Measurements from ENCODE around the gene ADCY5.

The ADCY5 gene

GRCh38 chr3:123429362-123430125, 19.3 kb downstream of the ADCY5 start:
- no peak for DNase-seq (ENCODE audit: low spot score)

DNA sequence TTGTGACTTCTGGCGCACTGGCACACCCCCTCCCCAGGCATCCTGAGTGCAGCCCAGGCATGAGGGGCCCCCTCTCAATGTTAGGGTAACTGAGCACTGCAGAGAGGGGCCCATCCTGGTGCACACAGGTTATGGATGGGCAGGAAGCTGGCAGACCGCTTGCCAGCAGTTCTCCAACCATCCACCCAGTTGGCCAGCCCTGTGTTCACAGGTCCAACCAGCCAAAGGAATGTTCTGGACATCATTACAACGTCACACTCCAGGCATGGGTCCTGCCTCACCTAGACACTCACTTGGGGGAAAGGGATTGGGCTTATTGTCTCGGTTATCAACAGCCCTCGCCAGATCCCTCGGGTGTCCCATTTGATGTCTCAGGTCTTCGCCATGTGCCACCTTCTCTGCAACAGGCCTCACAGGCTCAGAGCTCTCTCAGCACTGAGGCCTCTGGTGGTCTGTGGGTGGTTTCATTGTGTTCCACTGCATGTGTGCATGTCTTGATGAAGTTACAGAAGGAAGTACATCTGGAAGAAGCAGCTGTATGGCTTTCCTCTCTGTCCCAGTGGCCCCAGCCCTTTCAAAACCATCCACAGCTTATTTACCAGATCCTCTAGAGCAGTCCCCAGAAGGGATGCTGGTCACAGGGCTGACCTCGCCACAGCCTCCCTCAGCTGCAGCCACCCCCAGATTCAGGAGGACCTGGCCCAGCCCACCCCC, 23.7 kb downstream of the ADCY5 start:
- DNase-seq (ENCODE audit: low spot score) = no peak

DNA sequence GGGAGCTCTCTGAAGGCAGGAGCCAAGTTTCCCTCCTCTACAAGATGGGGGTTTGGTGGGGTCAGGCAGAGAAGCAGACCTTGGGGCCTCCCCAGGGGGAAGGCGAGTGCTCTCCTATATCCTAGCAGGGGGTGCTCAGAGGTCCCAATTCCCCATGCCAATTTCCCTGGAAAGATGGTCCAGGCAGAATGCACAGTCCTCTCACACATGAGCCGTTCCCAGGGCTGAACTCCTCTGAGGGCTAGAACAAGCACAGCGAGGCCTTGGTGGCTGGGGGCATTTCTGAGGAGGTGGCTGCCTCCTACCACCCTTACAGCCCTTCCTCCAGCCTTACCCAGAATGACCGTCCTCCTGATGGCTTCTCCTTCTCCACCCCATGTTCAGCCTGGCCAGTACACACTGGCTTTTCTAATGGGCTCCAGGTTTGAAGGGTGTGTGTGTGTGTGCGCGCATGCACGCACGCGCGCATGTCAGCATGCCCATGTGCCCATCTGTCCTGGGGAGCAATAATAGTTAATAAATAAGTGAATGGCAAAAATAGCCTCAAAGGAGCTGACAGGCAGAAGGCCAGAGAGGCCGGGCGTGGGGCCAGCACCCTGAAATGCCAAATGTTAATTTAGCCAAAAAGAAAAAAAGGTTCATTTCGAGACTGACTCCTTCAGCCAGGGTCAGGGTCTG, 24.4 kb downstream of the ADCY5 start:
- peak; percentile 53 for DNase-seq (ENCODE audit: low spot score)

DNA sequence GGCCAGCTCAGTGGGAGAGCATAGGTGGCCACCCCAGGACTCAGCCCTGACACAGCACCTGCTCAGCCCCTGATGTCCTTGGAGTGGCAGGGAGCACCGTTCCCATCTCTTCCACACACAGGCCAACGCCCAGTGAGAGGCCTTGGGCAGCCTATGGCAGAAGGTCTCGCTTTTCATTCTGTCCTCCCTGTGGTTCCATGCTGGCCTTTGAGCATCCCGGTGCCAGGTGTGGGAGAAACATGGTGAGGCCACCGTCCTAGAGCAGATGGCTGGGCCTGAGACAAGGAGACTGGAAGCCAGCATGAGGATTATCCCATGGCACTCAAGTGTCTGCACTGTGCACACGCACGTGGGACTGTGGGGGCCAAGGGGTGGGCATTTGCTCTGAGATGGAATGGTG, 25.1 kb downstream of the ADCY5 start:
- no peak for DNase-seq (ENCODE audit: low spot score)

DNA sequence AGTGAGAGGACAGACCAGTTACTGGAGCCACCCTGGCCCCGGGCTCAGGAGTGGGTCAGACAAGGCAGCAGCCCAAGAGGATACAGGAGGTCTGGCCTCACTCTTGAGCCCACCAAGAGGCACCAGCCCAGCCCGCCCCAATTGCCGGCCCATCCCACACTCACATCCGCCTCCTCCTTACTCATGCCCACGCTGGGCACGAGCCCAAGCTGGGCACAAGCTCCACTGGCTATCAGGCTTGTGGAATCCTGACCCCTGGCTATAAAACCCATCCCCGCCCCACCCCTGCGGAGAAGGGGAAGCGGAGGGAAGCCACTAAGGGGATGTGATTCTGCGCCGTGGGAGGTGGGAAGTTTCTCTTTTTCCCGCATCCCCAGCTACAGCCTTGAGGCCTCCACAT, 25.9 kb downstream of the ADCY5 start:
- DNase-seq (ENCODE audit: low spot score) = peak; percentile 70

- DNase-seq (ENCODE audit: low spot score) = peak; percentile 43
These were observed 26.4 kb downstream of the ADCY5 start for GRCh38 chr3:123422457-123422856.

DNA sequence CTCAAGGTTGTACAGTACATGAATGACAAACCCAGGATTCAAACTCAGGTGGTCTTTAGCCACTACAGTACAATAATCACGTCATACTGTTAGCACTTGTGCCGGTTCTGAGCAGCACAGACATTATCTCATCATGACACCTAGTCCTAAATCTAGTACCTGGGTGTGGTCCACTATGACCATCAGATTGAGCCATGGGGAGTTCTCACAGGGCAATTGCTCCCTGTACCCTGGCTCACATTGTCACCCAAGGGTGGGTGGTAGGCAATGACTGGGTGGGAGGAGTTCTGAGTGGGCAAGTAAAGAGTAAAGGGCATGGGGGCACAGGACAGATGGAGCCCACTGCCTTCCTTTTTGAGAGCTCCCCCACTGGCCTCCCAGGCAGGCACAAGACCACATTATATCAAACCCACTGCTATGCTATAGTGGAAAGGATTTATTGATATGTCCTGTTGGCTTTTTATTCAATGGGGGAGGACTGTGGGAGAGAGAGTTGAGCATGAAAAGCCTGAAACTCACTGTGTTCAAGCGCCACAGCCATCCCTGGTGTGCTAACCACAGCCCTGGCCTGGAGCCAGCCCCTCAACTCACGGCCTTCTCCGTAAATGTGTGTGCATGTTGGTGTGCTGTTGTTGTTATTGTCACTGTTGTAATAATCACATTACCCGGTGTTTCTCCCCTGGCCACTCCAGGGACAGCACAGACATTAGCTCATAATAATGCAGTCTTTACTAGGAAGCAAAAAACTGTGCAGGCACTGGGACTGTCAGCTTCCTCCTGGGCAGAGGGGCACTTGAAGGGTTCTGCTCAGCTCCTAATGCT, 27.3 kb downstream of the ADCY5 start:
- peak; percentile 67 for DNase-seq (ENCODE audit: low spot score)

DNA sequence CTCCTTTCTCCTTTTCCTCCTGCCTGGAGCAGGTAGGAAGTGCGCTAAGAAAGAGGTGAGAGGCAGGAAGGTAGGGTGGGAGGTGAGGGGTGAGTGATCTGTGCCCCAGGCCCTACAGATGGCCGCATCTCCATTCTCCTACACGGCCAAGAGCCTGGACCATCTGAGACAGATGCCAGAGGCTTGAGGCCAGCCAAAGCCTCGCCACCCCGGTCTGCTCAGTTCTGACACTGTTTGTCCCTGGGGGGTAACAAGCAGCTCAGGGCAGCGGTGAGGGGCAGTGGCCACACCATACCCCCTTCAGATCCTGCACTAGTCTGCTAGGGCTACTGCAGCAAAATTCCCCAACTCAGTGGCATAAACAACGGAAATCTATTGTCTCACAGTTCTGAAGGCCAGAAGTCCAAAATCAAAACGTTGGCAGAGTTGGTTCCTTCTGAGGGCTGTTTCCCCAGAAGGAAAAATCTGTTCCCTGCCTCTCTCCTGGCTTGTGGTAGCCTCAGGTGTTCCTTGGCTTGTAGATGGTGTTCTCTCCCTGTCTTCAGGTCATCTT, 28.4 kb downstream of the ADCY5 start:
- no peak for DNase-seq (ENCODE audit: low spot score)

GRCh38 chr3:123419850-123420297, 29.0 kb downstream of the ADCY5 start:
- DNase-seq (ENCODE audit: low spot score) = peak; percentile 64

GRCh38 chr3:123419181-123419849, 29.6 kb downstream of the ADCY5 start:
- DNase-seq (ENCODE audit: low spot score) = no peak

DNA sequence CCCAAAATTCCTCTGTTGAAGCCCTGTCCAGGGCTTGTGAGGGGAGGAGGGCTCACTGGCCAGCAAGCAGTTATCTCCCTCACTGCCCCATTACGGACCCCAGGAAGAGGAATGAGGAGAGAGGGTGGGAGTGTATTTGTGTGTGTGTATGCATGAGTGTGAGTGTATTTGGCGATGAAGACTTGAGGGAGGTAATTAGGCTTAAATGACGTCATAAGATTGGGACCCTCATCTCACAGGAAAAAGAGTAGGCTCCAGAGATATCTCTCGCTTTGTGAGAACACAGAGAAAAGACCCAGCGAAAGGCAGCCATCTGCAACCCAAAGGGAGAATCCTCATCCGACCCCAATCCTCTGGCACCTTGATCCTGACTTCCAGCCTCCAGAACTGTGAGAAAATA, 32.2 kb downstream of the ADCY5 start:
- no peak for DNase-seq (ENCODE audit: low spot score)

DNA sequence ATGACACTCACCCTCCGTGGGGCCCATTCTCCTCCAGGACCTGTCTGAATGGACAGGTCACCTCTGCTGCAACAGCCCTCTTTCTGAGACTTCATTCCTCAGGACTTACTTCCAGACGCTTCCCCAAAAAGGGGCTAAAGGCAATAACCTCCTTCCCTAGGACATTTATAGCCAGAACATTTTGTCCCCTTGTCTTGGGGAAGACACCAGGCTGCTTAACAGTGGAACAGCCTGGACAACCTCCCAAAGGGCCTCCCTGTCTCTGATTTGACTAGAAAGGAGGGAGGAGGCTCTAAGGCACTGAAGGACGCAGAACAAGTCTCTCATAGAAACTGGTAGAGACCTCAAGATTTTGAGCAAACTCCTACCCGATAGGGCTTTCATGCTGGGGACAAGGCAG, 32.7 kb downstream of the ADCY5 start:
- DNase-seq (ENCODE audit: low spot score) = no peak

GRCh38 chr3:123414973-123415775, 33.7 kb downstream of the ADCY5 start:
- DNase-seq (ENCODE audit: low spot score) = no peak

DNA sequence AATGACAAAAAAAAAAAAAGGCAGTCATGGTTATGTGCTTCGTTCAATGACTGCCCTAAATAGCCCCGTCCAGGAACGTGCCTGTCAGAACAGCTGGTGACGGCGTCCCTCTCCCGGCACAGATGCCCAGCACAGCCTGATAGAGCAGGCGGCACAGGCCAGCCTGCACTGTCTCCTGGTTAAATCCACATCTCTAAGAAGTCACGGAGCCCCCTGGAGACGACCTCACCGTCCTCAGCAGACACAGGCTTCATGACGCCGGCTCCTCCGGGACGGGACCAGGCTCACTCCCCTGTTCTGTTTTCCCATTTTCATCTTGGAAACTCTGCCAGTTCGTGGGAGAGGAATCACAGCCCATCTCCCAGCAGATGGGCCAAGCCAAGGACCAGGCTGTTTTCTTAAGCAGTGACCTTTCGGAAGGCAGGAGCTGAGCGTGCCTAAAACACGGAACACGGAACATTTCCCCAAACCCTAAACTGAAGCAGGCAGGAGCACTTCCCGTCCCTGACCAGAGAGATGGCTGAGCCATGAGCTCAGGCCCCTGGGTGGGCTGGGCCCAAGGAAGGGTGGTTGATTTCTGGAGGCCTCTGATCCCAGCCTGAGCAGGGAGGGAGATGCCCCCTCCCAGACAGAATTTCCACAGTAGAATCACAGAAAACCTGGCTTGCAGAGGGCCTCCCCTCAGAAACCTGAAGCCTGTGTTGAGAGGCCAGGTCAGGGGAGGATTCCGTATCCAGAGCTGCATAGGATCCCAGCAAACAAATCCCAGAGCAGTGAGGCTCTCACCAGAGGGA, 35.9 kb downstream of the ADCY5 start:
- DNase-seq (ENCODE audit: low spot score) = no peak

GRCh38 chr3:123412076-123412475, 36.8 kb downstream of the ADCY5 start:
- DNase-seq (ENCODE audit: low spot score) = no peak

DNA sequence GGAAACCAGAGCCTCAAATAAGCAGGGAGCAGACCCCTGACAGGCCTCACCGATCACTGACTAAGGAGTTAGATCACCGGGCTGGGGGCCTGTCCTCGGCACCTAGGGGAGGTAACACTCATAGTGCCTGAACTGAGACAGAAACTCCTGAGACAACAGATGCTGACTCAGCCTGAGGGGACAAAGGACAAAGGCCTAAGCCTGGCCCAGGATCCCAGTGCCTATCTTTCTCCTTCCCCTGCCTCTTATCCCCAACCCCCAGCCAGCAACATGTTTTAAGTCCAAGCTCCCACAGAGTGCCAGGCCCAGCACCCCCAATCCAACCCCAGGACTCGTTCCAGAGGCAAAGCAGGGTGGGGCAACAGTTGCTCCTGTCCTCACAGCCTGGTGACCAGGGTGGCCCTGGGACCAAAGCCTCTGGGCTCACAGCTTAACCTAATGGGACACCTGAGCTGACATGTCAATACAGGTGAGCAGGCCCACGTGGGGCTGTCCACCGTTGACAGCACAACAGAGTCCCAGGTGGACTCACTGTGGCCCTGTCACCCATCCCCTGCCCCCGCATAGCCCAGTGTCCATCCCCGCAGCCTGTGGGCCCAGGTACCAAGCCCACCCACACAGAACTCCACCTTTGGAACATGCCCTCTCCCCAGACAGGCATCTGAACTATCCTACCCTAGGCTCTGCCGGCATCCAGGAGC, 37.4 kb downstream of the ADCY5 start:
- peak; percentile 88 for DNase-seq (ENCODE audit: low spot score)

DNA sequence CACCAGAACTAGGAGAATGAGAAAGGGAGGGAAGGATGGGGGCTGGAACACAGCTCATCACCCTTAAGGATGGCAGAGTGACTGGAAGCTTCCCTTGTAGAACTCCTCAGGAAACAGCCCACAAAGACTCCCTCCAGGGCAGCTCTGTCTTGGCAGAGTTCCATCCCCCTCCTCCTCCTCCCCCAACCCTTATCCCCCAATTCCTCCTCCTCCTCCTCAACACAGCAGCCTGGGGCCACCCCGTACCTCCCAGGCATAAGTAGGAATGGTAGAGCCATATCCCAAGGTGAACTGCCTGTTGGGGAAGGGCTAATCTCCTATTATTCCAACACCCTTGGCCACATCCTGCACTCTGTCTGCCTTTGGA, 38.8 kb downstream of the ADCY5 start:
- no peak for DNase-seq (ENCODE audit: low spot score)

DNA sequence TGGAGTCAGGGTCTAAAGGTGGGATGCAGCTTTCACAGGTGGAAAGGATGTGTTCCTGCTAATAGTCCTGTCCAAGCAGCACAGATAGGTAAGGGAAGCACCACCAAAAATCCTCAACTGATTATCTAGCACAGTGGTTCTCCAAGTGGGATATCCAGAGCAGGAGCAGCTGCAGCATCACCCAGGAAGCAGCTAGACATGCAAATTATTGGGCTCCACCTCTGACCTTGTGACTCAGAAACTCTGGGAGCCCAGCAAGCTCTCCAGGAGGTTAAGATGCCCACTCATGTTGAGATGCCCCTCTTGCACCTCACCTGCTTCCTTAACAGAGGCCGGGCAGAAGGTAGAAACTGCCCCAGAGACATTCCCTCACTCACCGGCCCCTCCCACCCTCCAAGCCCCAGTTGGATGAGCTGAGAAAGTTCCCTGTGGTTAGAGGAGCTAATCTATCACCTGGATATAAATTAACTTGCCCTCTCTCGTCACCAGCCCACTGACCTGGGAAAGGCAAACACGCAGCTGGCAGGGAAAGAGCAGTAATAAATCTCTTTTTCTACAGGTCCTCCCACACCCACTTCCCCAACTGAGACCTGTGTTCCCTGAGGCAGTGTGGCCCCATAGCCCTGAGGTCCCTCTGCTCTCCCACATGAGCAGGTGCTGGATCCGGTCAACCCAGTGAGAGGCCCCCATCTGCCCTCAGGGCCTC, 39.3 kb downstream of the ADCY5 start:
- DNase-seq (ENCODE audit: low spot score) = peak; percentile 98
